Mucosa of descending colon (tissue), 3 donors: ENCODE results near the gene POLR2J. TPM values are rescaled to one million over a fixed set of nuclear protein-coding genes. Genes with fewer than 3 reads are reported as not detected.
"Not testable (repeated sequence)": the region's sequence is repeated elsewhere in the genome, so short reads cannot be mapped to it uniquely, and the experiment has no call there.

ENCODE experiments used
- ATAC-seq: fragments of 200-7000 bp; cut with Tn5 transposase; one replicate; pipeline ENCODE4 v1.9.1; 2020; ENCODE audit warnings: mild to moderate bottlenecking, moderate library complexity
- DNase-seq, 3 donors: peaks; one replicate each; pipeline ENCODE4 v3.0.0-alpha.2; 2020
- H3K36me3 ChIP-seq: fragments of 200-600 bp; one replicate; pipeline ENCODE4 v1.8.0; 2021; ENCODE audit warnings: low read depth, mild to moderate bottlenecking
- H3K4me1 ChIP-seq: fragments of 200-600 bp; one replicate; pipeline ENCODE4 v1.8.0; 2021; ENCODE audit warnings: low read depth, mild to moderate bottlenecking
- H3K4me3 ChIP-seq: fragments of 200-600 bp; one replicate; pipeline ENCODE4 v1.8.0; 2021; ENCODE audit warnings: mild to moderate bottlenecking
- H3K9me3 ChIP-seq: fragments of 200-600 bp; one replicate; pipeline ENCODE4 v1.8.0; 2021; ENCODE audit warnings: mild to moderate bottlenecking
- intact Hi-C, 2 donors: fragments of 100-400 bp; cut with DNase I in 1 of 2; cut with micrococcal nuclease in 1 of 2; formaldehyde crosslinking; loops; one replicate each; pipeline versions ENCODE4 v1.11.0 to v1.11.1; 2022; cut with DNase I, micrococcal nuclease
- total RNA-seq, 3 donors: library from RNA; stranded (reverse); fragmentation: NEBNext Ultra II Directional in 2 of 3; extraction: Animal tissue kit (Norgen Biotek cat#: 25700) in 2 of 3; gene quantifications; one replicate each; pipeline versions ENCODE4 v1.2.1 to v1.2.4, GENCODE V29; 2021 to 2023
- donor health status: DM: no; HTN: no; CAD: no; lungs with moderate emphysema.
- donor health status: DM: no; HTN: no; CAD: no.
- donor health status: DM: no; HTN: yes; CAD: no.

The POLR2J gene
- total RNA-seq, 3 donors from 2014 or later, result 44.0 to 59.3 (median 45.6) TPM

- H3K4me3 ChIP-seq, DNase-seq, H3K36me3 ChIP-seq, H3K4me1 ChIP-seq, H3K9me3 ChIP-seq, intact Hi-C loops: not testable (repeated sequence)
- peak; percentile 57 for ATAC-seq
Observed at GRCh38 chr7:102511860-102512522, 33.3 kb upstream of the POLR2J start.

GRCh38 chr7:102510575-102510974 lies 31.9 kb upstream of the POLR2J start:
- intact Hi-C loops, H3K36me3 ChIP-seq, H3K4me3 ChIP-seq, H3K4me1 ChIP-seq, ATAC-seq, H3K9me3 ChIP-seq: not testable (repeated sequence)
- peak in 1 of 3 donors; percentile 20 for DNase-seq

GRCh38 chr7:102507410-102508088 lies 28.8 kb upstream of the POLR2J start:
- H3K9me3 ChIP-seq, intact Hi-C loops, ATAC-seq, H3K36me3 ChIP-seq, H3K4me1 ChIP-seq, H3K4me3 ChIP-seq, DNase-seq: not testable (repeated sequence)

GRCh38 chr7:102505298-102506185 lies 26.8 kb upstream of the POLR2J start:
- H3K4me3 ChIP-seq, intact Hi-C loops, H3K36me3 ChIP-seq, DNase-seq, H3K4me1 ChIP-seq, H3K9me3 ChIP-seq: not testable (repeated sequence)
- ATAC-seq, result peak; percentile 22

GRCh38 chr7:102503141-102503540 lies 24.4 kb upstream of the POLR2J start:
- H3K4me3 ChIP-seq, H3K4me1 ChIP-seq, intact Hi-C loops, H3K36me3 ChIP-seq, H3K9me3 ChIP-seq, DNase-seq: not testable (repeated sequence)
- peak; percentile 10 for ATAC-seq

- peak in 1 of 3 donors; percentile 5 for DNase-seq
- ATAC-seq, H3K36me3 ChIP-seq, H3K4me3 ChIP-seq, H3K9me3 ChIP-seq, H3K4me1 ChIP-seq, intact Hi-C loops: not testable (repeated sequence)
Observed at GRCh38 chr7:102498321-102498720, 19.6 kb upstream of the POLR2J start.

GRCh38 chr7:102497308-102497707 lies 18.6 kb upstream of the POLR2J start:
- ATAC-seq, H3K9me3 ChIP-seq, H3K36me3 ChIP-seq, H3K4me1 ChIP-seq, intact Hi-C loops, H3K4me3 ChIP-seq: not testable (repeated sequence)
- peak in 2 of 3 donors; percentile 10 to 34 for DNase-seq

GRCh38 chr7:102496861-102497260 lies 18.1 kb upstream of the POLR2J start:
- DNase-seq, result peak in 2 of 3 donors; percentile 12 to 23
- H3K36me3 ChIP-seq, ATAC-seq, H3K4me1 ChIP-seq, intact Hi-C loops, H3K9me3 ChIP-seq, H3K4me3 ChIP-seq: not testable (repeated sequence)

GRCh38 chr7:102494473-102495149 lies 15.9 kb upstream of the POLR2J start:
- H3K9me3 ChIP-seq, H3K36me3 ChIP-seq, DNase-seq, H3K4me3 ChIP-seq, intact Hi-C loops, H3K4me1 ChIP-seq: not testable (repeated sequence)
- ATAC-seq, result peak; percentile 57

- H3K4me3 ChIP-seq, result not testable (repeated sequence)
Observed at GRCh38 chr7:102494026-102494425, 15.3 kb upstream of the POLR2J start.

GRCh38 chr7:102493220-102493935 lies 14.7 kb upstream of the POLR2J start:
- H3K4me1 ChIP-seq, intact Hi-C loops, DNase-seq, H3K36me3 ChIP-seq, H3K9me3 ChIP-seq, H3K4me3 ChIP-seq: not testable (repeated sequence)
- peak; percentile 74 for ATAC-seq

More at GRCh38 chr7:102494026-102494425, 15.3 kb upstream of the POLR2J start:
- intact Hi-C loops, ATAC-seq, H3K36me3 ChIP-seq, H3K9me3 ChIP-seq, H3K4me1 ChIP-seq: not testable (repeated sequence)
- peak; percentile 29 to 51 (median 46) for DNase-seq

- H3K9me3 ChIP-seq, intact Hi-C loops, H3K36me3 ChIP-seq, H3K4me3 ChIP-seq, H3K4me1 ChIP-seq: not testable (repeated sequence)
- peak; percentile 81 for ATAC-seq
- DNase-seq, result peak; percentile 87 to 98 (median 93)
Observed at GRCh38 chr7:102490529-102491075, 11.9 kb upstream of the POLR2J start.

- H3K9me3 ChIP-seq, H3K4me3 ChIP-seq, H3K36me3 ChIP-seq, H3K4me1 ChIP-seq, intact Hi-C loops, DNase-seq, ATAC-seq: not testable (repeated sequence)
Observed at GRCh38 chr7:102484317-102484716, 5.6 kb upstream of the POLR2J start.
